ENCODE results near the gene LCOR. TPM values are rescaled to one million over a fixed set of nuclear protein-coding genes. Genes with fewer than 3 reads are reported as not detected.

Gene LCOR
- total and polyA plus RNA-seq, 2 of the 13 experiments (the other 11 are each of a cell fraction or from before 2014, with no cell fraction given): 12.4 to 23.7 TPM

DNA sequence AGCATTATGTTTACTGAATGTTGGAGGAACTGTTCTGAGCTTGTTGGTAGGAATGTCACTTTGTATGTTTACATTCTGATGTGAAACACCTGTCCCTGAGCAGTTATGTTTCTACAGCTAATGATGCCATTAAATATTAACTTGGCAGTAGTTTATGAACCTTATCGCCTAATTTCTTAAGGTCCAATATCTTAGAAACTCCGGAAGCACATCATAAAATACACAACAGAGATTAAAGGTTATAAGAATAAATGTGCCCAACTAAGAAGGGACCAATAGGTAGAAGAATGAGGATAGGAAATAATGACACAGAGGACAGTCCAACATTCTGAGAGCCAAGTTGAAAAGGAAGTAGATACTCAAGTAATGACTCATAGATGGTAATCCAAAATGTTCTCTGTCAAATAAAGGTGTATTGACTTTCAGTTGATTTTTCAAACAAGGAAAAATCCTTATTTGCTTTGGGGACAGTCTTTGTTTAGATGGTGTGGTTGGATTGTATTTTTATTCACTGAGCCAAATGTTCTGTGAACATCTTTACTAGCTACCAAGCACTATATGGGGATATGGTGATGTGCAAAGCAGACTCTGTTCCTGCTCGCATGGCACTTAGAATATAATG, 31.9 kb downstream of the LCOR start (continued):
- TF ChIP-seq, protein P1, sequence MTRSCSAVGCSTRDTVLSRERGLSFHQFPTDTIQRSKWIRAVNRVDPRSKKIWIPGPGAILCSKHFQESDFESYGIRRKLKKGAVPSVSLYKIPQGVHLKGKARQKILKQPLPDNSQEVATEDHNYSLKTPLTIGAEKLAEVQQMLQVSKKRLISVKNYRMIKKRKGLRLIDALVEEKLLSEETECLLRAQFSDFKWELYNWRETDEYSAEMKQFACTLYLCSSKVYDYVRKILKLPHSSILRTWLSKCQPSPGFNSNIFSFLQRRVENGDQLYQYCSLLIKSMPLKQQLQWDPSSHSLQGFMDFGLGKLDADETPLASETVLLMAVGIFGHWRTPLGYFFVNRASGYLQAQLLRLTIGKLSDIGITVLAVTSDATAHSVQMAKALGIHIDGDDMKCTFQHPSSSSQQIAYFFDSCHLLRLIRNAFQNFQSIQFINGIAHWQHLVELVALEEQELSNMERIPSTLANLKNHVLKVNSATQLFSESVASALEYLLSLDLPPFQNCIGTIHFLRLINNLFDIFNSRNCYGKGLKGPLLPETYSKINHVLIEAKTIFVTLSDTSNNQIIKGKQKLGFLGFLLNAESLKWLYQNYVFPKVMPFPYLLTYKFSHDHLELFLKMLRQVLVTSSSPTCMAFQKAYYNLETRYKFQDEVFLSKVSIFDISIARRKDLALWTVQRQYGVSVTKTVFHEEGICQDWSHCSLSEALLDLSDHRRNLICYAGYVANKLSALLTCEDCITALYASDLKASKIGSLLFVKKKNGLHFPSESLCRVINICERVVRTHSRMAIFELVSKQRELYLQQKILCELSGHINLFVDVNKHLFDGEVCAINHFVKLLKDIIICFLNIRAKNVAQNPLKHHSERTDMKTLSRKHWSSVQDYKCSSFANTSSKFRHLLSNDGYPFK (CRISPR knock-in tag; IDR thresholded peaks at IDR 0.05; ENCODE audit: borderline replicate concordance): no peak
- no peak for TF ChIP-seq KDM3A (CRISPR knock-in tag; IDR thresholded peaks at IDR 0.05; ENCODE audit: low read depth)
- TF ChIP-seq ZNF3 (CRISPR knock-in tag; IDR thresholded peaks at IDR 0.05): no peak
- TF ChIP-seq, protein P2, sequence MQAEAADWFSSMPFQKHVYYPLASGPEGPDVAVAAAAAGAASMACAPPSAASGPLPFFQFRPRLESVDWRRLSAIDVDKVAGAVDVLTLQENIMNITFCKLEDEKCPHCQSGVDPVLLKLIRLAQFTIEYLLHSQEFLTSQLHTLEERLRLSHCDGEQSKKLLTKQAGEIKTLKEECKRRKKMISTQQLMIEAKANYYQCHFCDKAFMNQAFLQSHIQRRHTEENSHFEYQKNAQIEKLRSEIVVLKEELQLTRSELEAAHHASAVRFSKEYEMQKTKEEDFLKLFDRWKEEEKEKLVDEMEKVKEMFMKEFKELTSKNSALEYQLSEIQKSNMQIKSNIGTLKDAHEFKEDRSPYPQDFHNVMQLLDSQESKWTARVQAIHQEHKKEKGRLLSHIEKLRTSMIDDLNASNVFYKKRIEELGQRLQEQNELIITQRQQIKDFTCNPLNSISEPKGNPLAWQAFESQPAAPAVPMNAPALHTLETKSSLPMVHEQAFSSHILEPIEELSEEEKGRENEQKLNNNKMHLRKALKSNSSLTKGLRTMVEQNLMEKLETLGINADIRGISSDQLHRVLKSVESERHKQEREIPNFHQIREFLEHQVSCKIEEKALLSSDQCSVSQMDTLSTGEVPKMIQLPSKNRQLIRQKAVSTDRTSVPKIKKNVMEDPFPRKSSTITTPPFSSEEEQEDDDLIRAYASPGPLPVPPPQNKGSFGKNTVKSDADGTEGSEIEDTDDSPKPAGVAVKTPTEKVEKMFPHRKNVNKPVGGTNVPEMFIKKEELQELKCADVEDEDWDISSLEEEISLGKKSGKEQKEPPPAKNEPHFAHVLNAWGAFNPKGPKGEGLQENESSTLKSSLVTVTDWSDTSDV (CRISPR knock-in tag; IDR thresholded peaks at IDR 0.05): no peak
- no peak for TF ChIP-seq ZNF20 (CRISPR knock-in tag; IDR thresholded peaks at IDR 0.05)
- no peak for TF ChIP-seq EEA1 (CRISPR knock-in tag; IDR thresholded peaks at IDR 0.05; ENCODE audit: borderline replicate concordance)
- no peak for TF ChIP-seq ZNF251 (CRISPR knock-in tag; IDR thresholded peaks at IDR 0.05)
- TF ChIP-seq ZNF292 (CRISPR knock-in tag; IDR thresholded peaks at IDR 0.05; ENCODE audit: borderline replicate concordance, low read depth): peak; percentile 38; the same call in 1 of the 2 replicates
- TF ChIP-seq RELA (CRISPR knock-in tag; IDR thresholded peaks at IDR 0.05): no peak
- TF ChIP-seq, protein P3, sequence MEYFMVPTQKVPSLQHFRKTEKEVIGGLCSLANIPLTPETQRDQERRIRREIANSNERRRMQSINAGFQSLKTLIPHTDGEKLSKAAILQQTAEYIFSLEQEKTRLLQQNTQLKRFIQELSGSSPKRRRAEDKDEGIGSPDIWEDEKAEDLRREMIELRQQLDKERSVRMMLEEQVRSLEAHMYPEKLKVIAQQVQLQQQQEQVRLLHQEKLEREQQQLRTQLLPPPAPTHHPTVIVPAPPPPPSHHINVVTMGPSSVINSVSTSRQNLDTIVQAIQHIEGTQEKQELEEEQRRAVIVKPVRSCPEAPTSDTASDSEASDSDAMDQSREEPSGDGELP (IDR thresholded peaks at IDR 0.05; ENCODE audit: borderline replicate concordance, low read depth): peak; percentile 57; the same call in 1 of the 2 replicates
- TF ChIP-seq MBNL3 (CRISPR knock-in tag; conservative IDR thresholded peaks at IDR 0.05): no peak
- no peak for TF ChIP-seq MXI1 (IDR thresholded peaks at IDR 0.05; ENCODE audit: borderline replicate concordance, low read depth, low read length)
- TF ChIP-seq ZNF138 (CRISPR knock-in tag; IDR thresholded peaks at IDR 0.05; ENCODE audit: low read depth): no peak
- TF ChIP-seq, protein P4, sequence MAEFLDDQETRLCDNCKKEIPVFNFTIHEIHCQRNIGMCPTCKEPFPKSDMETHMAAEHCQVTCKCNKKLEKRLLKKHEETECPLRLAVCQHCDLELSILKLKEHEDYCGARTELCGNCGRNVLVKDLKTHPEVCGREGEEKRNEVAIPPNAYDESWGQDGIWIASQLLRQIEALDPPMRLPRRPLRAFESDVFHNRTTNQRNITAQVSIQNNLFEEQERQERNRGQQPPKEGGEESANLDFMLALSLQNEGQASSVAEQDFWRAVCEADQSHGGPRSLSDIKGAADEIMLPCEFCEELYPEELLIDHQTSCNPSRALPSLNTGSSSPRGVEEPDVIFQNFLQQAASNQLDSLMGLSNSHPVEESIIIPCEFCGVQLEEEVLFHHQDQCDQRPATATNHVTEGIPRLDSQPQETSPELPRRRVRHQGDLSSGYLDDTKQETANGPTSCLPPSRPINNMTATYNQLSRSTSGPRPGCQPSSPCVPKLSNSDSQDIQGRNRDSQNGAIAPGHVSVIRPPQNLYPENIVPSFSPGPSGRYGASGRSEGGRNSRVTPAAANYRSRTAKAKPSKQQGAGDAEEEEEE (CRISPR knock-in tag; IDR thresholded peaks at IDR 0.05; ENCODE audit: borderline replicate concordance): no peak
- TF ChIP-seq CREB1 (IDR thresholded peaks at IDR 0.05): peak; percentile 77
- TF ChIP-seq CREB1 (CRISPR knock-in tag; IDR thresholded peaks at IDR 0.05): peak; percentile 83
- no peak for TF ChIP-seq MZF1 (CRISPR knock-in tag; IDR thresholded peaks at IDR 0.05; ENCODE audit: borderline replicate concordance)
